Amniotic epithelial cell (primary cell): ENCODE data around the gene HIPK4.

Experiments used
- DNase-seq: peaks from one replicate; pipeline ENCODE4 v3.0.0-alpha.2; 2010; ENCODE audit warnings: low read depth

Gene HIPK4

DNA sequence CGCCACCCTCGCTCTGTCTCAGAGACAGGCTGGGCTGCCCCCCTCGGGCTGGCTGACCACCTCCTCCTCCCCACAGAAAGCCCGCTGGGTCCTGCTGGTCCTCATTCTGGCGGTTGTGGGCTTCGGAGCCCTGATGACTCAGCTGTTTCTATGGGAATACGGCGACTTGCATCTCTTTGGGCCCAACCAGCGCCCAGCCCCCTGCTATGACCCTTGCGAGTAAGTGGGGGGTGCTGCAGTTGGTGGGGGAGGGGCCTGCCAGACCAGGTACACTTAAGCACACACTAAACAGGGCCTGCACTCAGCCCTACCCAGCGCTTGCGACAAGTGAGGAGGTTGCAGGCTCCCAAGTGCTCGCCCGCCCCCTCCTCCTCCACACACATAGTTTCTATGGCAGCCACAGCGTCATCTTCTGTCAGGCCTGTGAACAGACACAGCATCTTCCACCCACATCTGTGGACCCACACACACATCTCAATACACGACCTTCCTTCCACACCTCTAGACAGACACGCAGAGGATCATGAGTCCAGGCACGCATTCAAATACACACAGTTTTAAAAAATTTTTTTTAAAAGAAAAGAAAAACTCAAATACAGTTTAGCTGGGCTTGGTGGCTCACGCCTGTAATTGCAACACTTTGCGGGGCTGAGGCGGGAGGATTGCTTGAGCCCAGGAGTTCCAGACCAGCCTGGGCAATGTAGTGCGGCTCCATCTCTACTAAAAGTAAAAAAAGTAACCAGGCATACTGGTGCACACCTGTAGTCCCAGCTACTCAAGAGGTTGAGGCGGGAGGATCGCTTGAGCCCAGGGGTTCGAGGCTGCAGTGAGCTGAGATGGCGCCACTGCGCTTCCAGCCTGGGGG is 23.1 kb downstream of the HIPK4 start:
- peak; percentile 74 for DNase-seq

DNA sequence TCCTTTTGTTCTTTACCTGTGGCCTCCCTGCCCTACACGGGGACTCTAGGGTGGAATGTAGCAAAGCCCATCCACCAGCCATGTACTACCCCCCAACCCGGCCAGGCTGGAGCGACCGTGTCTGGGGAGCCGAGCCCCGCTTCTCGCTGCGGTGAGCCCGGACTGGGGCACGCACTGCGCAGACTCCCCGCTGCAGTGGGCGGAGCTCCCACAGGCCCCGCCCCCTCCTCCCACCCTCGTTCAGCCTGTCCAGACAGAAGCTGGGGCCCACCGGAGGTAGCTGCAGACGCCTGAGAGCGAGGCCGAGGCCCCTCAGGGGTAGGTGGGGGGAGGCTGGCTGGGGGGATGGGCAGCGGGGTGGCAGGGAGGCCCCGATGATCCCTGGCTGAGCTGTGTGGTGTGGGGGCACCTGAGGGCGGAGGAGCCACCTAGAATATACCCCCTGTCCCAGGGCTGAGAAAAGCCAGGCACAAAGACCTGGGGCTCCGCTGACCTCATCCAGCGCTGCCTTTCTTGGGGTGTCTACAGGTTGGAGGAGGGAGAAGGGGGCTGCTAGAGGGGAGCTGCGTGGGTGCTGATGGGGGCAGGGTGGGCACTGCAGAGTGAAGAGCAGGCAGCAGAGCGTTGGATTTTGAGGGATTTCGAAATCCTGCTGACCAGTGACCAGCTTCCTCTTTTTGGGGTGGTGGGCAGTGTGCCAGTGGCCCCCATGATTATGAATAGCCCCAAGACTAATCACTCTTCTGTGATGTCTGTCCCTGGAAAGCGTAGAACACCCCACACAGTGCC is 24.2 kb downstream of the HIPK4 start:
- DNase-seq, result peak; percentile 65

DNA sequence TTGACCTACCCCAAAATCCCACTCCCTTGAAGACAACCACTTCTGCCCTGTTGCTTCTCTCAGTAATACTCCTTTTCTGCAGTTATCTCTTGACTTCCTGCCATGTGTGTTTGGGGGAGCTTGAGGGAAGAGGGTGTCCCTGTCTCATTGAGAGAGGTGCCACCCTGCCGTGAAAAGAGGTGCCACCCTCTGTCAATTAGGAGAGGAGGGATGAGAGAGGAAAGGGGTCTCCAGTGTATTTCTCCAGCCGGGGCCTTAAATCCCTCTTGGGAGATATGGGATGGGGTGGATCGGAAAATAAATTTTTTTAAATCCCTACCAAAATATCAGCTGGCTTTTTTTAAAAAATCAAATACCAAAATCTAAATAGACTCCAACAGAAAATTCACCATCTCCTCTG is 25.0 kb downstream of the HIPK4 start:
- DNase-seq, result no peak

DNA sequence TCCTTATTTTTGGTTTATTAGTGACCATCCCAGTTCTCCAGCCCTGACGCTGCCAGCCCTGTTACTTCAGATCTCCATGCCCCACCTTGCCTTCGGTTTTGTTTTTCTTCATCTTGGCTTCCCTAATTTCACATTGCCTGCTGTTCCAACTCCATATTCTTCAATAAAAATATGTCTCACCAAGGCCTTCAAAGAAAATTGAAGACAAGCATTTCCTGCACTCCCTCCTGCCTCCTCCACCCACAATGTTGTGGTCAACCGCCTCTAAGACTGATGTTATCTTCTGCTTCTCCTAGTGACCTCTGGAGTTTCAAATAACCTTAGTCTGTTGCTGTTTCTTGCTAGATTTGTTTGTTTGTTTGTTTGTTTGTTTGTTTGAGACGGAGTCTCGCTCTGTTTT is 26.9 kb downstream of the HIPK4 start:
- peak; percentile 79 for DNase-seq

DNA sequence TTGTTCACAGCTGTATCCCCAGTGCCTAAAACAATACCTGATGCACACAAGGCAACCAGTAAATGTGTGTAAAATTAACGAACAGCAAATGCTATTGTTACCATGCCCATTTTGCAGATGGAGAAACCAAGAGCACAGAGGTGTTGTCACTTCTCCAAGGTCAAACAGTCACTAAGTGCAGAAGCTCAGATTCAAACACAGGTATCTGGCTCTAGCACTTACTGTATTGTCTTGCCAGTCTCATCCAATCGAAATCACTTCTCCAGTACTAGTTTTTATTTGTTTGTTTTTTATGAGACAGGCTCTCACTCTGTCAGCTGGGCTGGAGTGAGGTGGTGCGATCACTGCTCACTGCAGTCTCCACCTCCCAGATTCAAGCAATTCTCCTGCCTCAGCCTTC is 27.8 kb downstream of the HIPK4 start:
- DNase-seq, result no peak

DNA sequence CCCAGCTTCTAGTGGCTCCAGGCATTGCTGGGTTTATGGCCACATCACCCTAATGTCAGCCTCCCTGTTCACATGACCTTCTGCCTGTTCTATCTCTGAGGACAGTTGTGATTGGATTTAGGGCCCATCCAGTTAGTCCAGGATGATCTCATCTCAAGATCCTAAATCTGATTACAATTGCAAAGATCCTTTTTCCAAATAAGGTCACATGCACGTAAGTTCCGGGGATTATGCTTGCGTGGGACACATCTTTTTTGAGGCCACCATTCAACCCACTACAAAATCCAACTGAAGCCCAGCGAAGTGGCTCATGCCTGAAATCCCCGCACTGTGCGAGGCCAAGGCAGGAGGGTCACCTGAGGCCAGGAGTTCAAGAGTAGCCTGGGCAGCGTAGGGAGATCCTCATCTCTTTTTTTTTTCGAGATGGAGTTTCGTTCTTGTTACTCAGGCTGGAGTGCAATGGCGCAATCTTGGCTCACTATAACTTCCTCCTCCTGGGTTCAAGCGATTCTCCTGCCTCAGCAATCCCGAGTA is 29.2 kb downstream of the HIPK4 start:
- peak; percentile 18 for DNase-seq

DNA sequence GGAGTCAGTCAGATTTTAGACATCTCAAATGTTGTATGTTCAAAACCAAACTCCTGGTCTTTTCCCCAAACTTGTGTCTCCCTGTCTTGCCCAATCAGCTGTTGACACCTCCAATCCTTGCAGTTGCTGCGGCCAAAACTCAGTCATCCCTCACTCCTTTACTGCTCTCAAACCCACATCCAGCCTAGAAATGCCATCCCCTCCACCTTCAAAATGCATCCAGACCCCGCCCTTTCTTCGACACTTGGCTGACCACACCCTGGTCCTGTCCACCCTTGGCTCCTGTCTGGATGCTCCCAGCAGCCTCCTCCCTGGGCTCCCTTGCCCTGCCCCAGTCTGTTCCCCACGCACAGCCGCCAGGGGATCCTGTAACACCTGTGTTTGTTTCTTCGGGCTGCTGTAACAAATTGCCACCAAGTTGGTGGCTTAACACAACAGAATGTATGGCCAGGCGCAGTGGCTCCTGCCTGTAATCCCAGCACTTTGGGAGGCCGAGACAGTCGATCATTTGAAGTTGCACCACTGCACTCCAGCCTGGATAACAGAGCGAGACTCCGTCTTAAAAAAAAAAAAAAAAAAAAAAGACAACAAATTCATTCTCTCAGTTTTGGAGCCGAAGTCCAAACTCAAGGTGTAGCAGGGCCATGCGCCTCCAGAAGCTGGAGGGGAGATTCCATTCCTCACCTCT is 29.8 kb downstream of the HIPK4 start:
- DNase-seq, result no peak

DNA sequence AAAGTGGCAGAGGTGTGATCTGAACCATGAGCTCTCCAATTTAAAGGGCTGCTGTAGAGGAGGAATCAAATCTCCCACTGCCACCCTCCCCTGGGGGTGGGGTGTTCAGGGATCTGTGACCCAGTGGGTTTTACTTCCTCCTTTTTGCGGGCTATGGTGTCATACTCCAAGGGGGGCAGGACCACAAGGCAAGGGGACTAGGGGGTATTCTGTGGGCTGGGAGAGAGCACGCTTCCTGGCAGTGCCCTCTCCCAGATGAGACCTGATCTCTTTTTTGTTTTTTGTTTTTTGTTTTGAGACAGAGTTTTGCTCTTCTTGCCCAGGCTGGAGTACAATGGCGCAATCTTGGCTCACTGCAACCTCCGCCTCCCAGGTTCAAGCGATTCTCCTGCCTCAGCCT is 31.2 kb downstream of the HIPK4 start:
- DNase-seq, result no peak

DNA sequence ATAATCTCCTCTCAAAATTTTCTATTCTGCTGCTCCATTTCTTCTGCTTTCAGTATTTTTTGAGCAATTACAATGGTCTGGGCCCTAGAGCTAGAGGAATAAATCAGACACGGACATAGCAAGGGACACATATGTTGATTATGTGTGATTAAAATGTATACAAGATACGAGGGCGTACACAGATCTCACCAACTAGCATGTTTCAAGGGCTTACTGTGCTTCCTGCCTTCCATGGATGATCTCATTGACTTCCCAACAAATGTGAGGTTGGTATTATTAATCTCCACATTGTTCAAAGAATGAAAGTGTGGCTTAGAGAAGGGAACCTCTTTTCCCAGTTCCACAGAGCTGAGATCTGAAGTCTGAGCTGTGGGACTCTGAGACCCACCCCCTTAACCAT is 32.3 kb downstream of the HIPK4 start:
- no peak for DNase-seq

DNA sequence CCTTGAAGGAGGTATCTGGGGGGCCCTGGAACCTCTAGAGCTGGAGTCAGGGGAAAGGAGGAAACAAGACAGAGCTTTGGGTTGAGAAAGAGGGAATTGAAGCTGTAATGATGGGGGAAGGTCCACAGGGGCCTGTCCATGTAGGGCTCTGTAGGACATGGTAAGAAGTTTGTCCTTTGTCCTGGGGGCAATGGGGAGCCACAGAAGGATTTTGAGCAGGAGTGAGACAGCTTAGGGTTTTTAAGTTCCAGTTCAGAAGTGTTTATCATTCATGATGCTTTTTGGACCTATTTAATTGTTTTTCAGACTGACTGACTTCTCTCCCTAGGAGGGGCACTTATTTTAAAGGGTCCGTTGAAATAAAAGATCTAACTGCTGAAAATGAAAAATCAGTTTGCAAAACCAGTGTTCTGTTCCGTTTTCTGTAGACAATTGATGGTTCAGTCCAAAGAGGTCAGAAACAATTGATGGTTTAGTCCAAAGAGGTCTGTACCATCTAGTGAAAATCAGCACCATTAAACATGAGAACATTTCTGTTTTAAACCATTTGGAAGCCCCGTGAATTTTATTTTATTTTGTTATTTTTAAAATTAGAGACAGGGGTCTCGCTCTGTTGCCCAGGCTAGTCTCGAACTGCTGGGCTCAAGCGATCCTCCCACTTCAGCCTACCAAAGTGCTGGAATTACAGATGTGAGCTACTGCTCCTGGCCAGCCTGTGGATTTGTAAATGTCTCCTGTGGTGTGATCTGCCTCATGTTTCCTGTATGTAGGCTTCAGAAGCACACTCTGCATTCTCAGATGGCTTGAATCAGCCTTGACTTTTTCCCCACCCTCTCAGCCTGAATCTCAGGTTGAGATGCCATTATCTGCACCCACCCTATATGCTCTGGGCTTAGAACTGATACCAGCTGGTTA is 33.0 kb downstream of the HIPK4 start:
- no peak for DNase-seq

DNA sequence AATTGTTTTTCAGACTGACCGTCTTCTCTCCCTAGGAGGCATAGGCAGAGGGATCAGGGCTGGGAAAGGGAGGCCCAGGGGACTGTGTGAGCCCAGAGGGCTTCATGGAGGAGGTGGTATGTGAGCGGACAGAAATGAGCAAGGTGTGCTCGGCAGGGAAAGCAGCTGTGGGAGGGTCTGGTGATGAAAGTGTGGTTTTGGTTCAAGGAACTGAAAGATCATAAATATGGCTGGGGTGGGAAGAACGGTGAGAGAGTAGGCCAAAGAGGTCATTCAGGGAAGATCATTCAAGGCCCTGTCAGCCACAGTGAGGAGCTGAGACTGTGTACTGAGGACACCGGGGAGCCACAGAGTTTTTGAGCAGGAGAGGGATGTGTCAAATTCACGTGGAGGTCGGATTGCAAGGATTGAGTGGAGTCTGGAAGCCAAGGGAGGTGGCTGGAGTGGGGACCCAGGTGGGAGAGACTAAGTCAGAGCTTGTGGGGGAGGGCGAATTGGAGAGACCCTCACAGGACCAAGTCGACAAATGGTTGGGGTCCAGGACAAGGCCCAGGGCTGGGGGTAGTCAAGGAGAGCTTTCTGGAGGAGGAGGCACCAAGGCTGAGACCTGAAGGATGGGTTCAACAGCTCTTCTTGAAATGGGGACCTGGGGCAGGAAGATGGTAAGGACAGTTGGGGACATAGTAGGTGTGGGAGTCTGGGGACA is 33.9 kb downstream of the HIPK4 start:
- no peak for DNase-seq

DNA sequence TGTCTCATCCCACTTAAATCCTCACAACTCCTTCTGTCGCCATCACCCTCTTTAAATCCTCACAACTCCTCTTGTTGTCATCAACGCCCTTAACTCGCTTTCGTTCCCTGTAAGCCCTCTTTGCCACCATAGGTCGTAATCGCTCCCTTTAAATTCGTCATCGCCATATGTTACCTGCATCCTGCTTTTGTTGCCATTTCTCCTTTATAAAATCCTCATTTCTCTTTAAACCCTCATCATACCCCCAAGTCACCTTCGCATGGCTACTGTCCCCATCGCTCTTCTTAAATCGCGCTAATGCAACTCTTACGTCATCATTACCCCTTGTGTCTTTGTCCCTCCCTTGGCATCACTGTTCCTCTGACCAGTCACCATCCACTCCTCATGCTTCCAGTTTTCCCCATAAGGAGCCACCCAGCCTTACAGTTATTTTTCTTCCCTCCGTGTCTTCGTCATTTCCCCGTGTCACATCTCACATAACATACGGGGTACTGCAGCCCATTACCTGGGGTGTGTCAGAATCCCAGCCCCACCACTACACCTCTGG is 40.9 kb downstream of the HIPK4 start:
- peak; percentile 14 for DNase-seq

DNA sequence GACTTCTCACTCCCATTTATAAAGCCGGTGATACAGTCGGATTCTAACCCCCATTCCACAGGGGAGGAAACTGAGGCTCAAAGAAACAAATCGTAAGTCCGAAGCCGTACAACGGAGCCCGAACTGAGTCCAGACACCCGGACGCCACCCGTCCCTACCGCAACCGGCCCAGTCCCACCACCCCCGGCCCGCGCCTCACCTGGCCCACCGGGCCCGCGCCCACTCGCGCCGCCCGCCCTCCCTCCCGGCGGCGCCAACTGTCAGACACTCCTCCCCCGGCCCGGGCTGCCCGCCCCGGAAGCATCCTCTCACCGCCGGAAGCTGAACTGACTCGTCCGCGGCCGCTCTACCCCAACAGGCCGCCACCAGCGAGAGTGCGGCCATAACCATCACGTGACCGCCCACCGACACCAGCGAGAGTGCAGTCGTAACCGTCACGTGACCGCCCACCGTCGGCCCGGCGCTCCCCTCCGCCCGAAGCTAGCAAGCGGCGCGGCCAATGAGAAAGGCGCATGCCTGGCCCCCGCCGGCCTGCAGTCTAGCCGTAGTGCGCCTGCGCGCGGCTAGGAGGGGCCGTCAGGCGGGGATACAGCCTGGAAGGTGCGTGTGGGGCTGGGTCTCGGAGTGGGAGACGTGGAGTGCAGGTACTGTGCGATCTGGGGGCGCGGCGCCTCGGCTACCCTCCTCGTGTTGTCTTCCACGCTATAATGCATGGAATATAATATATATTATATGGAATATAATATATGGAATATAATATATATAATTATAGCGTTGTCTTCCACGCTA is 41.7 kb downstream of the HIPK4 start, which contains the start of the genes C19orf47 and PLD3:
TSS of gene C19orf47 (minus strand) at position 273 of the 789 bp plus-strand sequence. CDS start 6,540 bp downstream, outside the sequence.
TSS of gene PLD3 (plus strand) at position 571 of the 789 bp plus-strand sequence. CDS start 17,789 bp downstream, outside the sequence.
- DNase-seq, result peak; percentile 98

DNA sequence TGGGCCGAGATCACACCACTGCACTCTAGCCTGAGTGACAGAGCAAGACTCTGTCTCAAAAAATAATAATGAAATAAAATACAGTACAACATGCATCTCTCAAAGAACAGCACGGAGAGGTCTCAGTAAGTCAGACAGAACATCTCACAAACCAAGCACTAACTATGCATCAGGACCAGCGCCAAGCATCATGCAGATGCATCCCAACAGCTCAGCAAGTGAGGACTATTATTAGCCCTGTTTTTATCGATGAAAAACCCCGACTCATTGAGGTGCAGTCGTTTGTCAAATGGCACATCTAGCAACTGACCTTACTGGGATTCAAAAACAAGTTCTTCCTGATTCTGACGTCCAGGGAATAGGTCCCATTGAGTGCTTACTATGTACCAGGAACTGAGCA is 45.6 kb downstream of the HIPK4 start:
- no peak for DNase-seq

DNA sequence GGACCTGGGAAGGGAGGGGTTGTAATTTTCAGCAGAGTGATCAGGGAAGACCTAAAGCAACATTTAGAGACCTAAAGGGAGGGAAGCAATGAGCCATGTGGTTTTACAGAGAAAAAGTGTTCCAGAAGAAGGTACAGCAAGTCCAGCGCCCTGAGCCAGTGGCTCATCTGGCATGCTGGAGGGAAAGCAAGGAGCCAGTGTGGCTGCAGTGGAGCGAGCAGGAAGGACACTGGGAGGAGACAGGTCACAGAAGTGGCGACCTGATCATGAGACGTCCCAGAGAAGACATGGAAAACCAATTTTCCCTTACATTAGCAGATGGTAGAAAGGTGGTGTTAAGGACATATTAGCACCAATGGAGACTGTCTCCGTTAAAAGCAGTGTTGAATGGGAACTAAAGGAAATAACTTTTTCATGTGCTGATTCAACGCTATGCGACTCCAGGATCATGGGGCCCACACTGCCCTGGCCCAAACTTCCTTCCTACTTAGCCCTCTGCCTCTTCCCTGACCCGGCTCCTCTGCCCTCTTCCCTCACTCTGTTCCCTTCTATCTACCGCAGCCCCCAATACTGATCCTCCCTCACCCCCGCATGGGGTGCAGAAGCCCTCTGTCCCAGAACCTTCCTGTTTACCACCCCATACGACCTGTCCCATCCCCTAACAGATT is 47.2 kb downstream of the HIPK4 start:
- no peak for DNase-seq

DNA sequence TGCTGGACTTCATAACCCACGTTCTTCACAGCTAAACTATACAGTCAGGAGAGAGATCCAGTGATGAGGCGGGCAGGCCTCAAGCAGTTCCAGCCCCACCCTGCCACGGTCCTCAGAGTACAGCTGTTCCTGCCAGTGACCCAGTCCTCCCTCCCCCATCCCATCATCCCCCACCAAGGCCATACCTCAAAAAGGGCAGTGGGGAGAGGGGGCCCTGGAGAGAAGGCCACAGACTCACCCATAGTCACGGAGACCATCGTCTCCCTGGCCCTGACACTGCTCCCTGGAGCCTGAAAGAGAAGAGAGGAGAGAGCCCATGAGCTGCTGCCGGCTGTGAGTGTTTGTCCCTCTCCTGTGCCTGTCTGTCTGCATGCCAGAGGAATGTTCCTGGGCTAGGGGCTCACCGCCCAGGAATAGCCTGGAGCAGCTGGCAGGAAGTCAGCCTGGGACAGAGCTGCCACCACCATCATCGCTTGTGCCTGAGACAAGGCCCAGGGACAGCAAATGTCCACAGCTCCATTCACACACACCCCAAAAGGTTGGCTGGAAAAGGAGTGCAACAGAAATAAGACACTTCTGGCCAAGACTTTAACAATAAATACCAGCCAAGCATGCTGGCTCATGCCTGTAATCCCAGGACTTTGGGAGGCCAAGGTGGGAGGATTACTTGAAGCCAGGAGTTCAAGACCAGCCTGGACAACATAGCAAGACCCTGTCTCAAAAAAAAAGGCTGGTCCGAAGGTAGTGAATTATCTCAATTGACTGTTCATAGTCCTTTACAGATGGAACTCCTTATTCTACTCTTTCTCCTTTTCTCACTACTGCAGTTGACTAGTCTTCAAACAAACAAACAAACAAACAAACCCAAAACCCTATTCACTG is 48.1 kb downstream of the HIPK4 start:
- DNase-seq, result no peak

DNA sequence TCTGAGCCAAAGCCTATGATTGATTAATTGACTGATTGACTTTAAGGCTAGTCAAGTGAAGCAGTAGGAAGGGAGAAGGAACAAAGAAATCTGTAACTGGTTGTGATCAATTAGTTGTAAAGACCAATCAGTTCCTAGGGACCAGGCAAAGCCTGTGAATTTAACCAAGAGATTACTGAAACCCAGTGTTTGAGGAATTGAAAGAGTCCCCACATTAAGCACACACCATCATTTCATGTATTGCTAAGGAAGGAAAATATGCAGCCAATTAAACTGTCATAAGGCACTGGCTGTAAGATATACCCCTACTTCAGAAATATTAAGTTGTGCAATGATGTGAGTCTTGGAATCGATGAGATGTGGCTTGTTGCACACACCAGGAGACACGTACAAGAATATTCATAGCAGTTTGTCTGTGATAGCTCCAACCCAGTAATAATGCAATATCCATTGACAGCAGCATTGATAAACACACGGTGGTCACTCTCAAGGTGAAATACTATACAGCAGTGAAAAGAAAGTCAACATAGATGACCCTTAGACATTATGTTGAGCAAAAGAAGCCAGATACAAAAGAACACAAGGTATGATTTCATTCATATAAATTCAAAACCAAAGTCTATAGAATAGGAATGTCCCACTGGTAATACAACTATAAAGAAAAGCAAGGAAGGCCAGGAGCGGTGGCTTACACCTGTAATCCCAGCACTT is 50.8 kb downstream of the HIPK4 start:
- no peak for DNase-seq
